Stimulated activated memory B cell treated with anti-CD40 and anti-IgM and Interleukin-4, amounts not matched to agents 10 μg/mL and 1 μg/mL and 100 μg/mL, for 72 hours (primary cell): Measurements from ENCODE around the gene AFF2.
A peak's percentile ranks its signal among the peaks of the same experiment; 100 is the strongest.

ENCODE experiments used
- ATAC-seq: fragments of 150-1000 bp; cut with Tn5 transposase; 2 replicates; pipeline ENCODE4 v1.10.0; 2021
- H3K27ac Mint-ChIP-seq: one replicate; pipeline ENCODE4 v1.8.0; 2022; ENCODE audit warnings: mild to moderate bottlenecking, mixed read lengths
- H3K27me3 Mint-ChIP-seq: one replicate; pipeline ENCODE4 v1.8.0; 2022; ENCODE audit warnings: mixed read lengths
- H3K36me3 Mint-ChIP-seq: one replicate; pipeline ENCODE4 v1.8.0; 2022; ENCODE audit warnings: mixed read lengths
- H3K4me1 Mint-ChIP-seq: one replicate; pipeline ENCODE4 v1.8.0; 2022; ENCODE audit warnings: mixed read lengths
- H3K4me3 Mint-ChIP-seq: one replicate; pipeline ENCODE4 v1.8.0; 2022; ENCODE audit warnings: mild to moderate bottlenecking, moderate library complexity, mixed read lengths
- H3K9me3 Mint-ChIP-seq: one replicate; pipeline ENCODE4 v1.8.0; 2022; ENCODE audit warnings: mixed read lengths

AFF2 gene

GRCh38 chrX:148681605-148682004 is 181.2 kb downstream of the AFF2 start:
- peak overlapping the region; percentile 75 for H3K27ac Mint-ChIP-seq
- no peak overlapping the region for H3K4me3 Mint-ChIP-seq
- no peak for ATAC-seq
- H3K36me3 Mint-ChIP-seq = no peaks in the 10 kb centered on the region
- H3K9me3 Mint-ChIP-seq = no peaks in the 10 kb centered on the region
- H3K4me1 Mint-ChIP-seq = no peaks in the 10 kb centered on the region
- H3K27me3 Mint-ChIP-seq = no peaks in the 10 kb centered on the region

- Mint-ChIP-seq H3K36me3 (no peaks in the 10 kb centered on the region), H3K9me3 (no peaks in the 10 kb centered on the region), H3K4me3 (no peak overlapping the region), H3K4me1 (no peaks in the 10 kb centered on the region), H3K27ac (no peak overlapping the region), H3K27me3 (no peaks in the 10 kb centered on the region)
- no peak for ATAC-seq
These were observed 181.8 kb downstream of the AFF2 start for GRCh38 chrX:148682206-148682605.

- Mint-ChIP-seq H3K9me3 (no peaks in the 10 kb centered on the region), H3K27ac (no peak overlapping the region), H3K4me1 (no peaks in the 10 kb centered on the region), H3K36me3 (no peaks in the 10 kb centered on the region), H3K27me3 (no peaks in the 10 kb centered on the region), H3K4me3 (no peak overlapping the region)
- ATAC-seq = no peak
These were observed 191.0 kb downstream of the AFF2 start for GRCh38 chrX:148691456-148691855.

GRCh38 chrX:148695255-148695654 is 194.8 kb downstream of the AFF2 start:
- H3K4me1 Mint-ChIP-seq = peaks cover 8% of the 10 kb centered on the region
- H3K36me3 Mint-ChIP-seq = no peaks in the 10 kb centered on the region
- no peak overlapping the region for H3K27ac Mint-ChIP-seq
- no peaks in the 10 kb centered on the region for H3K9me3 Mint-ChIP-seq
- no peak for ATAC-seq
- peaks cover 8% of the 10 kb centered on the region for H3K27me3 Mint-ChIP-seq
- H3K4me3 Mint-ChIP-seq = no peak overlapping the region

GRCh38 chrX:148698221-148698620 is 197.8 kb downstream of the AFF2 start:
- H3K27ac Mint-ChIP-seq = no peak overlapping the region
- no peak overlapping the region for H3K4me3 Mint-ChIP-seq
- no peaks in the 10 kb centered on the region for H3K9me3 Mint-ChIP-seq
- peaks cover 8% of the 10 kb centered on the region for H3K4me1 Mint-ChIP-seq
- ATAC-seq = no peak
- no peaks in the 10 kb centered on the region for H3K36me3 Mint-ChIP-seq
- peaks cover 8% of the 10 kb centered on the region for H3K27me3 Mint-ChIP-seq

GRCh38 chrX:148700021-148700420 is 199.6 kb downstream of the AFF2 start:
- no peaks in the 10 kb centered on the region for H3K9me3 Mint-ChIP-seq

GRCh38 chrX:148713981-148714380 is 213.6 kb downstream of the AFF2 start:
- Mint-ChIP-seq H3K4me1 (no peaks in the 10 kb centered on the region), H3K4me3 (no peak overlapping the region), H3K36me3 (no peaks in the 10 kb centered on the region), H3K9me3 (no peaks in the 10 kb centered on the region), H3K27ac (no peak overlapping the region), H3K27me3 (no peaks in the 10 kb centered on the region)
- ATAC-seq = no peak

More at GRCh38 chrX:148700021-148700420, 199.6 kb downstream of the AFF2 start:
- Mint-ChIP-seq H3K4me1 (peaks cover 8% of the 10 kb centered on the region), H3K36me3 (no peaks in the 10 kb centered on the region), H3K4me3 (no peak overlapping the region), H3K27me3 (peaks cover 8% of the 10 kb centered on the region), H3K27ac (no peak overlapping the region)
- no peak for ATAC-seq

GRCh38 chrX:148715361-148715760 is 214.9 kb downstream of the AFF2 start:
- no peaks in the 10 kb centered on the region for H3K36me3 Mint-ChIP-seq
- H3K4me3 Mint-ChIP-seq = no peak overlapping the region
- H3K27ac Mint-ChIP-seq = no peak overlapping the region
- no peaks in the 10 kb centered on the region for H3K9me3 Mint-ChIP-seq
- no peaks in the 10 kb centered on the region for H3K4me1 Mint-ChIP-seq
- no peaks in the 10 kb centered on the region for H3K27me3 Mint-ChIP-seq
- no peak for ATAC-seq

- H3K9me3 Mint-ChIP-seq = no peaks in the 10 kb centered on the region
- H3K4me3 Mint-ChIP-seq = no peak overlapping the region
- no peaks in the 10 kb centered on the region for H3K4me1 Mint-ChIP-seq
- no peaks in the 10 kb centered on the region for H3K27me3 Mint-ChIP-seq
- ATAC-seq = no peak
- no peaks in the 10 kb centered on the region for H3K36me3 Mint-ChIP-seq
- no peak overlapping the region for H3K27ac Mint-ChIP-seq
These were observed 222.5 kb downstream of the AFF2 start for GRCh38 chrX:148722966-148723365.

GRCh38 chrX:148723551-148723950 is 223.1 kb downstream of the AFF2 start:
- ATAC-seq = no peak
- Mint-ChIP-seq H3K27ac (no peak overlapping the region), H3K36me3 (no peaks in the 10 kb centered on the region), H3K27me3 (no peaks in the 10 kb centered on the region), H3K9me3 (no peaks in the 10 kb centered on the region), H3K4me1 (no peaks in the 10 kb centered on the region), H3K4me3 (no peak overlapping the region)

GRCh38 chrX:148728901-148729300 is 228.5 kb downstream of the AFF2 start:
- no peaks in the 10 kb centered on the region for H3K9me3 Mint-ChIP-seq
- no peaks in the 10 kb centered on the region for H3K4me1 Mint-ChIP-seq
- no peak overlapping the region for H3K4me3 Mint-ChIP-seq
- no peaks in the 10 kb centered on the region for H3K36me3 Mint-ChIP-seq
- no peak for ATAC-seq
- no peak overlapping the region for H3K27ac Mint-ChIP-seq
- H3K27me3 Mint-ChIP-seq = no peaks in the 10 kb centered on the region

GRCh38 chrX:148732743-148733142 is 232.3 kb downstream of the AFF2 start:
- no peak overlapping the region for H3K4me3 Mint-ChIP-seq
- H3K36me3 Mint-ChIP-seq = no peaks in the 10 kb centered on the region
- H3K27me3 Mint-ChIP-seq = no peaks in the 10 kb centered on the region
- no peaks in the 10 kb centered on the region for H3K9me3 Mint-ChIP-seq
- ATAC-seq = no peak
- H3K4me1 Mint-ChIP-seq = no peaks in the 10 kb centered on the region
- H3K27ac Mint-ChIP-seq = no peak overlapping the region

GRCh38 chrX:148741441-148741840 is 241.0 kb downstream of the AFF2 start:
- Mint-ChIP-seq H3K27ac (no peak overlapping the region), H3K4me1 (peaks cover 7% of the 10 kb centered on the region), H3K27me3 (no peaks in the 10 kb centered on the region), H3K4me3 (no peak overlapping the region), H3K36me3 (no peaks in the 10 kb centered on the region), H3K9me3 (no peaks in the 10 kb centered on the region)
- ATAC-seq = no peak

- no peak for ATAC-seq
- Mint-ChIP-seq H3K27me3 (no peaks in the 10 kb centered on the region), H3K36me3 (no peaks in the 10 kb centered on the region), H3K4me1 (no peaks in the 10 kb centered on the region), H3K9me3 (no peaks in the 10 kb centered on the region), H3K4me3 (no peak overlapping the region), H3K27ac (no peak overlapping the region)
These were observed 254.7 kb downstream of the AFF2 start for GRCh38 chrX:148755111-148755510.

- H3K9me3 Mint-ChIP-seq = no peaks in the 10 kb centered on the region
- ATAC-seq = no peak
- H3K27ac Mint-ChIP-seq = no peak overlapping the region
- H3K27me3 Mint-ChIP-seq = no peaks in the 10 kb centered on the region
- no peaks in the 10 kb centered on the region for H3K36me3 Mint-ChIP-seq
- no peak overlapping the region for H3K4me3 Mint-ChIP-seq
- H3K4me1 Mint-ChIP-seq = no peaks in the 10 kb centered on the region
These were observed 263.5 kb downstream of the AFF2 start for GRCh38 chrX:148763896-148764295.

- Mint-ChIP-seq H3K27ac (no peak overlapping the region), H3K9me3 (no peaks in the 10 kb centered on the region), H3K4me1 (no peaks in the 10 kb centered on the region), H3K4me3 (no peak overlapping the region), H3K27me3 (no peaks in the 10 kb centered on the region), H3K36me3 (no peaks in the 10 kb centered on the region)
- no peak for ATAC-seq
These were observed 267.9 kb downstream of the AFF2 start for GRCh38 chrX:148768296-148768695.

- no peak for ATAC-seq
- no peak overlapping the region for H3K27ac Mint-ChIP-seq
- no peaks in the 10 kb centered on the region for H3K36me3 Mint-ChIP-seq
- H3K4me3 Mint-ChIP-seq = no peak overlapping the region
- no peaks in the 10 kb centered on the region for H3K4me1 Mint-ChIP-seq
- H3K27me3 Mint-ChIP-seq = no peaks in the 10 kb centered on the region
- peaks cover 3% of the 10 kb centered on the region for H3K9me3 Mint-ChIP-seq
These were observed 271.0 kb downstream of the AFF2 start for GRCh38 chrX:148771440-148771839.
